HG02840 (cell line): ENCODE results near the gene APLP2.
A peak's percentile ranks its signal among the peaks of the same experiment; 100 is the strongest.
"Not testable (repeated sequence)": the region's sequence is repeated elsewhere in the genome, so short reads cannot be mapped to it uniquely, and the experiment has no call there.

Source experiments
- ATAC-seq: cut with Tn5 transposase; IDR thresholded peaks from one replicate; pipeline ENCODE4 v1.9.1; 2021; ENCODE audit warnings: mild to moderate bottlenecking, moderate library complexity, moderate number of reproducible peaks; ENCODE audit not compliant: unreplicated experiment, low FRiP score

APLP2 gene

DNA sequence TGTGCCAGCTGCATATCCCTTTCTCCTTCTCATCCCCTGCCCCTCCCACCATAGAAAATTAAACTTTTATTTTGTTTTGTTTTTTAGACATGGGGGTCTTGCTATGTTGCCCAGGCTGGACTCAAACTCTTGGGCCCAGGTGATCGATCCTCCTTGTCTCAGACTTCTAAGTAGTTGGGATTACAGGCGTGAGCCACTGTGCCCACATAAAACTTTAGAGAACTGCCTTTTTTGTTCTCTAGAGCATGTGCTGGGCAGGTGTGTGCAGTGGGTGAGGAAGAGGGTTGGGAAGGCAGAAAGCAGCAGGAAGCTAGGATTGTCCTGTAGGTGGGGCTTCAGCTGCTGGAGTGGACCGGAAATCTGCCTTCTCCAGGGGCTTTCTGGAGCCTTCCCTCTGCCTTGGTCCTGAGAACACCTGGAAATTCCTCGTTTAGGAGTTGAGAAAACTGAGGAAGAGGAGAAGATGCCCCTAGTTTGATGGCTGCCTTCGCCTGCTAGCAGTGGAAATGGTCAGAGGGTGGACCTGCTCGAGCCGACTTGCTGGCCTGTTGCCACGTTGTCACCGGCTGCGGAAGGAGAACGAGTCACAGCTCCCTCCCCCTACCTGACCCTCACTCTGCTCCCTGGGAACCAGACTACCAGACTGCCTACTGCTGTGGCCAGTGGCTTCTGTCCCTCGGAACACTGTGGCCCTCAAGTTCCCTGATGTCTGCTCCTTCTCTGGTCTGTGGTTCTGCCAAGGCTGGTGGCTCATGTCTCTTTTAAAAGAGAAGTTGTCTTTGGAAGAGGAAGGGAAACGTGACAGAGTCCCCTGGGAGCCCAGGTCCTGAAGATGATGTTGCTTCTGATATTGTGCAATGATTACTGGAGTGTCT, 93.9 kb downstream of the APLP2 start:
- no peak for ATAC-seq

DNA sequence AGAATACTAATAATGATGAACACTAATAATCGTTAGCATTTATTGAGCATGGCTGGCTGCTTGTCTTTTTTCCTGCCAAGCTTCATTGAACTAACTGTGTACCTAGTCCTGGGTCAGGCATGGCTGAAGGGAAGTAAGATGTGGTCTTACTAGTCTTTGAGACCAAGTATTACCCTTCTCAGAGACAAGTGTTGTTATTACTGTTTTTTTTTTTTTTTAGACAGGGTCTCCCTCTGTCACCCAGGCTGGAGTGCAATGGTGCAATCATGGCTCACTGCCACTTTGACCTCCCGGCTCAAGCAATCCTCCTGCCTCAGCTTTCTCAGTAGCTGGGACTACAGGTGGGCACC, 94.5 kb downstream of the APLP2 start:
- ATAC-seq = no peak

DNA sequence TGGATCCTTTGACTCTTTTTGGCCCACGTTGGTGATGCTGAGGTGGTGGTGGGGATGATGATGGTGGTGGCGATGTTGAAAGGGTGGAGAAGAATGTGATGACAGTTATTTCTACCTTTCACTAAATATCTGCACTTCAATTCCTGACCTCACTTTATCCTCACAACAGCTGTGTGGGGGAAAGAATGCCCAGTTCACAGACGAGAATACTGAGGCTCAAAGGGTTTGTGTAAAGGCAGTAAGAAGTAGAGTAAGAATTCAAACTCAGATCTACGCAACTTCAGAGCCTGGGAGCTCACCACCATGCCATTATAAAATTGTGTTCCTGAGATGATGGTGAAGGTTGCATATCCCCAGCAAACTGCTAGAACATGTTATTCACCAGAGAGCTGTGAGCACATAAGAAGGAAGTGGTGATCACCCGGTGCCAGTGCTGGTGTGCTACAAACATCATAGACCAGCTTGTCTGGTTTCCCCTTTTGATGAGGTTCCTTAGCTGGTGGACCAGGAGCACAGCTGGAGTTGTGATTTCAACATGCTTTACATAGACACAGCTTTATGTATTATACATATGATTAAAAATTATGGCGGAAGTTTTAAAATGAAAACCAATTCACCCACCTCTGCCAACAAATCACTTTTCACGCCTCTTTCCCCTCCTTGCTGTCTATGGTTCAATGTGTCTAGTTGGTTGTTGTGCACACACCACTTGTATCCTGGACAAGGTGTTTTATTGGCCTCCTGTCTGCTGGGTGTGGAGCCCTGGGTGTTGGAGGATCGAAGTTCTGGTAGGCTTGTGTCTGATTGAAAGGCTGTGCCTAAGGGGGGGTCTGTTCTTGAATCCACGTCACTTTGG, 96.1 kb downstream of the APLP2 start:
- no peak for ATAC-seq

DNA sequence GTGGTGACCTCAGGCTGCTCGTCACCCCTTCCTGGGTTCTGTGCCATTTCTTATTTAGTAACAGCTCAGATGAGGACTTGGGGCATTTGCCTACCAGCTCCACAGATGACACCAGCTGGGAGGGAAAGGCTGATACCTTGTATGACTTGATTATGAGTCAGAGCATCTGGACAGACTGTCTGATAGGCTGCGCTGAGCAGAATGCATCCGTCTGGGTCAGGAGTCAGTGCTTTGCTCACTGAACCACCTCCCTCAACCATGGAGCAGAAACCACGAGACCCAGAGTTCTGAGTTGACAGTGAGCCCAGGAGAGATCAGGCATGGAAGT, 96.7 kb downstream of the APLP2 start:
- no peak for ATAC-seq

DNA sequence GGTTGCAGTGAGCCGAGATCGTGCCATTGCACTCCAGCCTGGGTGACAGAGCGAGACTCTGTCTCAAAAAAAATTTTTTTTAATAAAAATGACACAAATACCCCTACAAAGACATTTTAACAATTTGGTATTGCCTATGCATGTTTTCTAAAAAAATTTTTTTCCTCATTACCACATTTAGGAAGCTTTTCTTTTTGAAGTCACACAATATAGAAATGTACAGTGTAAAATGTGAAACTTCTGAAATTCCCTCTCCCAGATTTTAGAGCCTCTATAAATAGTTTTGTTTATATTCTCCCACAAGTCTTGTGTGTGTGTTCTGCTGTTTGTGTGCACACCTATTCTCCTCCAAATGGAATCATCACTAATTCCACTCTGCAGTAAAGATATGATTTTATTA, 97.5 kb downstream of the APLP2 start:
- no peak for ATAC-seq

DNA sequence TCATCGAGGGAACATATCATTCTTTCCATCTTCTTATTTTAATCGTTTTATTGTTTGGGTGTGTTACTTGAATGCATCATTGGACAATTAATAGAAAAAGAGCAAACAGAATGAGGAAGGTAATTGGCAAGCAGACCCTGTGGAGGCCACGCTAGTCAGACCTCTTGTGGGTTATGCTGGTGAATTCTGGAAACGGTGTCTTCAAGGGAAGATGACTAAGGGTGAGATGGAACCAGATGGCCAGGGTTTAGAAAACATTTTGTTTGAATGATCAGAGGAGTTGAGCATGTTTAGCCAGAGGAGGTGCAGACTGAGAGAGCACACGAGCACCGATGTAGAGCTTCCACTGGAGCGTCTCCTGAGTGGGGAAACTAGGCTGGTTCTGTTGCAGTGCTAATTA, 98.4 kb downstream of the APLP2 start:
- ATAC-seq = no peak

DNA sequence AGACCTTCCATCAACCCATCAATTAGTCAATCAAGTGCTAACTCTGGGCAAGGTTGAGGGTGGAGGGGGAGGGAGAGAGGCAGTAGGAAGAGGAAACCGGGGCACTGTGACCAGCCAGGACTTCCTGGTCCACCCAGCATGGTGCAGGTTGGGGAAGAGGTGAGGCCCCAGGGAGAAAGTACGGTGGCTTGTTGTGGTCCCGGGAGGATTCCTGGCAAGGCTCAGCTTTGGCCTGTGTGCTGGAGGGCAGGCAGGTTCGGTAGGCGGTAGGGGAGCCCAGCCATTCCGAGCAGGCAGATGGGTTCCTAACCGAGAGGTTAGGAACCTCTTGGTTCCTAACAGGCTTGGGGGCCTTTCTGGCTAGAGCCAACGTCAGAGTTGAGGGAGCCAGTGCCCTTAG, 100.7 kb downstream of the APLP2 start:
- ATAC-seq = no peak

DNA sequence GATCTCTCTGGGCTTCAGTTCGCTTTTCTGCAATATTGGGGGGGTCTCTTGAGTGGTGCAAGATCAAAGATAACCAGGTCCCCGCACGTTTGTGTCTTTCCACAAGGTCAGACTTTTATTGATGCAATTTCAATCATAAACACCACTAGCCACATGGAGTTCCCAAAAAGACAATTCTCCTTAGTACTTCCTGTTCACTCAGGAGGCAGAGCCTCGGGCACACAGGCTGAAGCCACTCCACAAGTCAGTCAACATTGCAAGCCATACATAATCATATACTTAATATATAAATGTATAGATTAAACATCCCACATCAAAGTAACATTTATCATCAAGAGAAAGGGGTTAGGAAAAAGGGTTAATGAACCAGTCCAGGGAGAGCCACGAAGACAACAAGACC, 101.8 kb downstream of the APLP2 start:
- ATAC-seq = no peak

DNA sequence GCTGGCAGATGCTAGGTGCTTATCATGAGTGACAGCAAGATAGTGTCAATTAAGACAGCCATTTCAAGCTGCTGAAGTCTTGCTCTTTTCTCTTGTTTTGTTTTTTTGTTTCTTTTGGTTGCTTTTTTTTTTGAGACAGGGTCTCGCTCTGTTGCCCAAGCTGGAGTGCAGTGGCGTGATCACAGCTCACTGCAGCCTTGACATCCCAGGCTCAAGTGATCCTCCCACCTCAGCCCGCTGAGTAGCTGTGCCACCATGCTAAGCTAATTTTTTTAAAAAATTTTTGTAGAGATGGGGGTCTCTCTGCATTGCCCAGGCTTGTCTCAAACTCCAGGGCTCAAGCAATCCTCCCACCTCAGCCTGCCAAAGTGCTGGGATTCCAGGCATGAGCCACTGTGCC, 102.3 kb downstream of the APLP2 start:
- not testable (repeated sequence) for ATAC-seq

DNA sequence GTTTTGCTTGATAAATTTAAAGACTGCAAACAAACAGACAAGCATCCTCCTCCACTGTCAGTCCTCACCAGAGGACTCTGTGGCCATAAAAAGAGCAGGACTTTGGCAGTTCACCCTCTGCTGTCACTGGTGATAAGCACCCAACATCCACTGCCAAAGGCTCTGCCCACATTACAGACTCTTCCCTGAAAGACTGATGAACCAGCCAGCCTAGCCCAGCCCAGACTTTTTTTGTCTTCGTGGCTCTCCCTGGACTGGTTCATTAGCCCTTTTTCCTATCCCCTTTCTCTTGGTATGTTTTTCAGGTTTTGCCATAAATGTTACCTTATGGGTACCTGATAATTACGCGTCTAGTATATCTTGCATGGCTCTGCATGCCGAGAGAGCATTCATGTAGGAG, 104.9 kb downstream of the APLP2 start:
- no peak for ATAC-seq

DNA sequence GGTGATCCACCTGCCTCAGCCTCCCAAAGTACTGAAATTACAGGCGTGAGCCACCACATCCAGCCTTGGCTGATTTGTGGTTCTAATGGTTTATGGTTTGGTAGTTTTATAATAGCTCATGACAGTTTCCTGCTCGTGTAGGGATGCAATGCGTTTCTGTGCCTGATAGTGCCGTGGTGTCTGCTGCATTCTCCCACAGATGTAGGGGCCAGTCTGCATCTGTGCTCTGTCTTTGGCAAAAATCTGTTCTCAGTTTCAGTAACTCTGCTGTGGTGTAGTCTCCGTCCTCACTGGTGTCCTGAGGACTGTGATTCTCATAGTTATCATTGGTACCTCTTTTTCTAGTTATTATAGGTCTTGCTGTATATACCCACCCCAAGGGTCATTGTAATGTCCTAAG, 106.2 kb downstream of the APLP2 start:
- no peak for ATAC-seq

DNA sequence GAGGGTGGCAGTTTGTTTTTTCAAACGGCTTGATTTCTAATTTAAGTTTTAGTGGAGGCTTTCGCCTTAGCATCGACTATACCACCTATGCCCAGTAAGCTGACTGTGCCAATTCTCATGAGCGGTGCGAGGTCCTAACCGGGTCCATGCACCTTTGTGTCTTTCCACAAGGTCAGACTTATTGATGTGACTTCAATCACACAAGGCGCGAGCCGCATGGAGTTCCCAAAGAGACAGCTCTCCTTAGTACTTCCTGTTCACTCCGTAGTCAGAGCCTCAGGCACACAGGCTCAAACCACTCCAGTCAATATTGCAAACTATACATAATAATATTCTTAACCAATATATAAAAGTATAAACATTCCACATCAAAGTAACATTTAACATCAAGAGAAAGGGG, 108.1 kb downstream of the APLP2 start:
- ATAC-seq = no peak

DNA sequence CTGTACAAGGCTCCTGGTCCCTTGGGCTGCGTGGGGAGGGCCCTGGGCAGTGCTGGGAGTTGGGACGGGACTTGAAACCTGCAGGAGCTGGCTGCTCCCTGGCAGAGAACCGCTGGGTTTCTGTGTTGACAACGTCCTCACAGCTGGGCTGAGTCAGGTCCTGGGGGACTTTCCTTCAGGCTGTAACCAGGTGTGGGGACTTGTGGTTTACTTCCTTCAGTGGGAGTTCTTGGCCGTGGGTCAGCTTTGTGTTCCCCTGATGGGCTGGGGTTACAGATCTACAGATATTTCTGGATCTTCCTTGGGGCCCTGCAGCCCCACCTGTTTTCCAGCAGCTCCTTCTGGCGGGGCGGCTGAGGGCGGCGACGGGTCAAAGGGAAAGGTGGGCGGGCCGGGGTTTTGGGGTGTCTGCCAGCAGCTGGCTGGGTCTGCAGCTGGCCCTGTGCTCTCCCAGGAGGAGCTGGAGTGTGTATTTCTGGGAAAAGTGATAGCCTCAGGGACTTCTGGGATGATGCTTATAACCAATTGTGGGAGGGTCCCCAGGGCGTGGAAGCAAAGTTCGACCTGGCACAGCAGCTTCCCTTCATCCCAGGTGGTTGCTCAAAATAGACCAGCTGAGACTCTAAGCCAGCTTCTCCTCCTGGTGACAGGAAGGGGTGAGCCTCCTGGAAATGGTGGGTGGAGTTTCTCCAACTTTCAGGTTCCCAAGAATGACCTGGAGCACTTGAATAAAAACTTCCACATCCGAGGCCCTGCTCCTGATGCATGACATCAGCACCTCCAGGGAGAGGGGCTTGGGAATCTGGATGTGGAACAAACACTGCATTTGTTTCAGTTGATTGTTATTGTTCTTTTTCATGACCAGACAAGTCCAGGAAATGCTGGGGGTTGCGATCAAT, 109.0 kb downstream of the APLP2 start:
- no peak for ATAC-seq

DNA sequence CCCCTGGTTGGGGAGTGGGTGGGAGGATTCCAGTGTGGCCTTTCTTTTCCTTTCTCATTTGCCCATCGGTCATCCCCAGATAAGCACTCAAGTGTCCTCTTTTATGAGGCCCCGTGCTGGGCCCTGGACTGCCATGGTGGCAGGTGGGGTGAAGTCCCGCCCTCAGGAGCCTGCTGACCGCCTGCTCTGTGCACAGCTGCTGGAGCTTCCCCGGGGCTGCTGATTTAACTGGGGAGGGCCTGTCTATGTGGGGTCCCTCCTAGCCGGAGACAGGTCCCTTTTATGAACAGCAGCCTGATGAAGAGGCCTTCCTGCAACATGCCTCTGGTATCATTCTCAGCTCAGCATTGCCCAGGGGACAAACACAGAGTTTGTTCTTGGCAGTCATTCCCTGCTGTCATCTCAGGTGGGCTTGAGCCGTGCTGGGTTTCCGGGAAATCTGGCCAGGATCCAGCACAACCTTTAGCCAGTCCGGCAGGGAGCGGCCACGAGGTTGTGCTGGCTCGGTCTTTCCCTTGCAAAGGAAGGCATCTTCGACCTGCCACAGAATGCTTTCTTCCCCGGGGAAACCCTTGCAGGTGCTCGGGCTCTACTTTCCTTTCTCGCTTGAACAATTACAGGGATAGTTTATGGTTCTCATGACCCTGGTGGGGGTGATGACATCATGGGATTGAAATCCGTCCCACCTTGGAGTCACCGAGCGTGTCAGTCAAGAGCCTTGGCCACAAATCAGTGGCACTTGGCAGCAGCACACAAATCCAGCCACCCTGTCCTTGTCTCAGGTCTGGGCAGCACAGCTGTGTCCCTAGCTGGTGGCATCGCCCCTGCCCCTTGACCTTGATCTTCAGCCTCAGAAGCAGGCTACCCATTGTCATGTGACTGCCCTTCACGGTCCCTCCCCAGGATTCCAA, 110.0 kb downstream of the APLP2 start:
- ATAC-seq = no peak

DNA sequence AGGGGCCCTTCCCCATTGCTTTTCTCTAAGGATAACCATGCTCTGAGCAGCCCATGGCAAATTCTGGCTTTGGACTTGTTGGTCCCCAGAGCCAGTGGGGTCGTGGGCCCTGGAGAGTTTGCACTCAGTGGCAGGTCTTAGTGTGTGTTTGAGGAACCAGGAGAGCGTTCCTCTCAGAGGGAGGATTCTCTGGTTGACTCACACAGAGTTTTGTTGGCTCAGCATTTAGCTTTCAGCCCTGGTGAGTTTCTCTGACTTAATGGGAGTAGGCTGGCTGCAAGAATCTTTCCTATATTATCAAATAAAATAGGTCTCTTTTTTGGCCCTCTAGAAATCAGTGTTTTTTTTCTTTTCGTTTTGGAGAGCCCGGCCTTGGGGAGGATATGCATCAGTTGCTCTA, 110.8 kb downstream of the APLP2 start:
- no peak for ATAC-seq

DNA sequence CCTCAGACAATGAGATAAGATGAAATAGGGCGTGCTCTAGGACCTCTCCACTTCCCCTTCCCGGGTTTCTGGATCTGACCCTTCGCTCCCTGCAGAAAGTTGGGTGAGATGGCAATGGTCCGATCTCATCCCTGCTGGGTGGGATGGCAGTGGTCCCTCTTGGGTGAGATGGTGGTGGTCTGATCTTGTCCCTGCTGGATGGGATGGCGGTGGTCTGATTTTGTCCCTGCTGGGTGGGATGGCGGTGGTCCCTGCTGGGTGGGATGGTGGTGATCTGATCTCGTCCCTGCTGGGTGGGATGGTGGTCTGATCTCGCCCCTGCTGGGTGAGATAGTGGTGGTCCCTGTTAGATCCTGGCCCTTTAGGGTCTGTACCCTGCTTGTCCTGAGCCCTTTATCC, 111.2 kb downstream of the APLP2 start:
- no peak for ATAC-seq

DNA sequence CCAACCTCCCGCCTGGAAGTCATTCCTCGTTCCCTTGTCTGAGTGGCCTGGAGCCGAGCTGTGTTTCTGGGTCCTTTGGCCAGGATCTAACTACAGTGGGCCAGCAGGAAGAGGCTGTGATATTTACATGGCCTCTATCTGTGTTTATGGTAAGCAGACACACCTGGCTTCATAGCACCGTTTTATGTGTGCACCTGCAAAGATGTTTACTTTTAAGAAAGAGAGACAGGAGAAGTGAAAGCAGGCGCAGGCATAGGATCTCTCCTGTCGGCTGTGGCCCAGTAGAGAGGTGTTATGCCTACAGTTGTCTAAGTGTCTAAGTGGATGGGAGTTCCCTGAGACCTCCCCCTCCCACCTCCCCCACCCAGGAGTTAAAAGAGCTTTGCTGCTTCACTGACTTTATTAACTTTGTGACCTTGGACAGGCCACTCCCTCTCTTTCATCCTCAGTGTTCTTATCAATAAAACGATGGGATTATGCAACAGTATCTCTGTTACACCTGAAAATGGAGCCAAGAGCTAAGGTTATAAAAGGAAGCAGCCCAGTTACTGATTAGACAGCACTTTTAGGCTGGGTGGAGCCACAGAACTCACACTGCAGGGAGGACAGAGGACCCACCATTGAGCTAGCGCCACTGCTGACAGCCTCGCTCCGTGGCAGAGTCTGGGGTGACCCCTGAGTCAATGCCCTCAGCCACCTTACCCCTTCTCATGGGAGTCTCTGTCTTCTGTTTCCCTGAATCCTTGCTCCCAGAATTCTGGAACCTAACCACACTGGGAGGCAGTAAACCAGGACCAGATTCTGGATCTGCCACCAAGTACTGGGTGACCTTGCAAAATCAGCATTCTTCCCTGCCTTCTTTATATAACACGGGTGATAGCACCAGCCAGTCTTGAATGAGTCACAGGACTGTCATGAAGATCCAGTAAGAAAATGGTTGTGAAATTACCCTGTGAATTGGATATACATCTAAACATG, 111.9 kb downstream of the APLP2 start:
- peak; percentile 48 for ATAC-seq

DNA sequence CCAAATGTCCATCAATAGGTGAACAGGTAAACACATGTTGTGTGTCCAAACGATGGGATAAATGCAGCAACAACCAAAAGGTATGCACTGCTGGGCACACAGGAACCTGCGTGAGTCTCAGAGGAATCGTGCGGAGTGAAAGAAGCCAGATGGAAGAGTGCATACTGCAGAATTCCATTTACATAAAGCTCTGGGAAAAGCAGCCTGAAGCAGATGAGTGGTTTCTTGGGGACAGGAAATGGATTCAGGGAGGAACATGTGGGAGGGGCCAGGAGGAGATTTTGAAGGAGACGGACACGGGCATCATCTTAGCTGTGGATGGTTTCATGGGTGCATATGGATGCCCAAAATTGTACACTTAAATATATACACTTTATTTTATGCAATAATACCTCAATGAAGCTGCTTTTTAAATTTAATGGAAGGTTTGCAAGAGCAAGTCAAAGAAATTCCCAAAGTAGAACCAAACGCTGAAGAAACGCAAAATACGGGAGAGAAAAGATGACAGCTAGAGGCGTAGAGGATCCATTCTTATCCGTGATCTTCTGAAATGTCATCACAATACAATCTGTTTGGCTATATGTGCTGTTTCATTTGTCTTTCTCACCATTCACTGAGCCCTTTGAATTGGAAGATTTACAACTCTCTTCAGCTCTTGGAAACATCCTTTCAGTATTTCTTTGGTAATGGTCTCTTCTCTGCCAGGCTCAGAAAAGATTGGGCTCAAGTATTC, 114.3 kb downstream of the APLP2 start:
- ATAC-seq = no peak
